SK-N-SH (cell line): Measurements from ENCODE around the gene SESN1. TPM values are rescaled to one million over a fixed set of nuclear protein-coding genes. Genes with fewer than 3 reads are reported as not detected.

Source experiments
- CTCF ChIA-PET: fragments of 300-600, 350-600 bp; formaldehyde crosslinking; extraction: SDS; loops from one replicate; lab custom pipeline; 2021; lab: Yijun Ruan, JAX
- POLR2A ChIA-PET: fragments of 350-600 bp; sonication (Branson Sonifier 250); formaldehyde crosslinking; extraction: SDS; loops from one replicate; lab custom pipeline; 2020; ENCODE audit warnings: antibody characterized with exemption, inconsistent platforms; lab: Yijun Ruan, JAX
- DNase-seq: peaks from one replicate; pipeline ENCODE4 v3.0.0; 2012
- H2AFZ ChIP-seq: fragments of 200-600 bp; sonication (generic); 2 replicates; pipeline ENCODE4 v1.8.1; 2016; ENCODE audit warnings: antibody characterized with exemption, mild to moderate bottlenecking, low read depth
- H3F3A ChIP-seq: fragments of 200-600 bp; sonication (generic); replicated peaks from 2 replicates; pipeline ENCODE3; 2016; ENCODE audit warnings: antibody characterized with exemption, mild to moderate bottlenecking; ENCODE audit not compliant: insufficient read depth
- H3K27ac ChIP-seq, 2 experiments: fragments of 200-500 bp in 1 of 2; fragments of 200-600 bp in 1 of 2; sonication (Bioruptor generic) in 1 of 2; sonication (generic), shearing (Covaris generic) in 1 of 2; 2 replicates each; pipeline versions ENCODE4 v1.5.1 to v1.6.1; 2014 to 2016; ENCODE audit warnings: low read depth in 2 of 2, inconsistent platforms in 1 of 2, low read length in 1 of 2, mild to moderate bottlenecking in 1 of 2, mixed read lengths in 1 of 2
- H3K27me3 ChIP-seq: fragments of 200-600 bp; sonication (generic), shearing (Covaris generic); 2 replicates; pipeline ENCODE4 v1.6.1; 2016; ENCODE audit warnings: mixed run types; ENCODE audit not compliant: insufficient read depth
- H3K36me3 ChIP-seq, 2 experiments: fragments of 200-500 bp in 1 of 2; fragments of 200-600 bp in 1 of 2; sonication (Bioruptor generic) in 1 of 2; sonication (generic) in 1 of 2; replicated peaks in 1 of 2; 2 replicates each; pipeline versions ENCODE3 to v1.5.1; 2014 to 2016; ENCODE audit warnings: low read length in 1 of 2, mild to moderate bottlenecking in 1 of 2; ENCODE audit not compliant: insufficient read depth in 2 of 2, control insufficient read depth in 1 of 2
- H3K4me1 ChIP-seq, 2 experiments: fragments of 200-500 bp in 1 of 2; fragments of 200-600 bp in 1 of 2; sonication (Bioruptor generic) in 1 of 2; sonication (generic), shearing (Covaris generic) in 1 of 2; 2 replicates each; pipeline versions ENCODE4 v1.5.1 to v1.6.1; 2014 to 2016; ENCODE audit warnings: low read depth in 1 of 2, low read length in 1 of 2, mixed run types in 1 of 2; ENCODE audit not compliant: insufficient read depth in 2 of 2, control insufficient read depth in 1 of 2
- H3K4me2 ChIP-seq: fragments of 200-600 bp; sonication (generic), shearing (Covaris generic); 2 replicates; pipeline ENCODE4 v1.6.1; 2017; ENCODE audit warnings: mixed run types
- H3K4me3 ChIP-seq, 2 experiments: fragments of 200-500 bp in 1 of 2; fragments of 200-600 bp in 1 of 2; sonication (Bioruptor generic) in 1 of 2; sonication (generic), shearing (Covaris generic) in 1 of 2; 2 replicates each; pipeline versions ENCODE4 v1.5.1 to v1.8.1; 2014 to 2016; ENCODE audit warnings: low read depth in 2 of 2, inconsistent platforms in 1 of 2, low read length in 1 of 2, mild to moderate bottlenecking in 1 of 2, mixed read lengths in 1 of 2, moderate library complexity in 1 of 2
- H3K79me2 ChIP-seq: fragments of 200-600 bp; sonication (generic); 2 replicates; pipeline ENCODE4 v1.8.1; 2017; ENCODE audit warnings: mild to moderate bottlenecking; ENCODE audit not compliant: insufficient read depth
- H3K9ac ChIP-seq: fragments of 200-600 bp; sonication (generic); 2 replicates; pipeline ENCODE4 v1.6.1; 2017; ENCODE audit warnings: mixed run types
- H3K9me2 ChIP-seq: fragments of 200-600 bp; sonication (generic); 2 replicates; pipeline ENCODE4 v1.6.1; 2017; ENCODE audit warnings: mixed run types
- H3K9me3 ChIP-seq: fragments of 200-600 bp; sonication (generic); 2 replicates; pipeline ENCODE4 v1.6.1; 2017; ENCODE audit warnings: mixed run types, mild to moderate bottlenecking, moderate library complexity
- H4K20me1 ChIP-seq: fragments of 200-600 bp; sonication (generic); 2 replicates; pipeline ENCODE4 v1.6.1; 2017; ENCODE audit warnings: mild to moderate bottlenecking, mixed run types; ENCODE audit not compliant: insufficient read depth
- EP300 ChIP-seq, 2 experiments: IDR thresholded peaks; 2 replicates each; pipeline versions ENCODE4 v1.4.0 to v1.6.1; 2012; ENCODE audit warnings: borderline replicate concordance in 1 of 2, low read depth in 1 of 2, low read length in 1 of 2
- FOXJ3 ChIP-seq: sonication (generic); formaldehyde crosslinking; IDR thresholded peaks from 2 replicates; pipeline ENCODE4 v1.5.1; 2020; ENCODE audit warnings: mild to moderate bottlenecking, missing genetic modification reagents
- GATA2 ChIP-seq: sonication (generic); formaldehyde crosslinking; IDR thresholded peaks from 2 replicates; pipeline ENCODE4 v1.5.0; 2020; ENCODE audit warnings: mild to moderate bottlenecking, missing genetic modification reagents
- POLR2AphosphoS5 ChIP-seq: IDR thresholded peaks from 2 replicates; pipeline ENCODE4 v1.6.1; 2012; ENCODE audit warnings: low read depth, low read length
- RAD21 ChIP-seq: IDR thresholded peaks from 2 replicates; pipeline ENCODE4 v1.6.1; 2012; ENCODE audit warnings: mild to moderate bottlenecking, low read length
- RCOR1 ChIP-seq: fragments of 150-350 bp; IDR thresholded peaks from 2 replicates; pipeline ENCODE4 v1.6.1; 2017; ENCODE audit warnings: antibody characterized with exemption, low read length
- RXRA ChIP-seq: IDR thresholded peaks from 2 replicates; pipeline ENCODE4 v1.4.0; 2012; ENCODE audit warnings: low read depth, mild to moderate bottlenecking, borderline replicate concordance
- SIN3A ChIP-seq: IDR thresholded peaks from 2 replicates; pipeline ENCODE4 v1.6.1; 2012; ENCODE audit warnings: low read depth, mild to moderate bottlenecking, low read length, moderate library complexity, borderline replicate concordance
- SMC3 ChIP-seq: IDR thresholded peaks from 2 replicates; pipeline ENCODE4 v1.6.1; 2012; ENCODE audit warnings: low read depth, low read length, improper control_type of control experiment
- YY1 ChIP-seq: IDR thresholded peaks from 2 replicates; pipeline ENCODE4 v1.4.0; 2012; ENCODE audit warnings: low read depth, mild to moderate bottlenecking
- WGBS: methylation state at CpG from one replicate; pipeline ENCODE4 v1.1.6; 2017; ENCODE audit warnings: low lambda C conversion rate; 5-methylcytosine and 5-hydroxymethylcytosine counted together
- polyA plus RNA-seq, 3 experiments: library from polyadenylated mRNA; depleted of rRNA; stranded (reverse); fragments of >200 nt; gene quantifications; 2 replicates each; pipeline ENCODE4 v1.2.3, GENCODE V29; 2012
- TF ChIP-seq, protein P1 (sequence below): IDR thresholded peaks from 2 replicates; pipeline ENCODE4 v1.4.0; 2012; ENCODE audit warnings: low read depth, borderline replicate concordance
- TF ChIP-seq, protein P2 (sequence below): IDR thresholded peaks from 2 replicates; pipeline ENCODE4; 2012

The SESN1 gene
- polyA plus RNA-seq, 1 of the 3 experiments (the other 2 are of a cell fraction): 13.1 TPM

DNA sequence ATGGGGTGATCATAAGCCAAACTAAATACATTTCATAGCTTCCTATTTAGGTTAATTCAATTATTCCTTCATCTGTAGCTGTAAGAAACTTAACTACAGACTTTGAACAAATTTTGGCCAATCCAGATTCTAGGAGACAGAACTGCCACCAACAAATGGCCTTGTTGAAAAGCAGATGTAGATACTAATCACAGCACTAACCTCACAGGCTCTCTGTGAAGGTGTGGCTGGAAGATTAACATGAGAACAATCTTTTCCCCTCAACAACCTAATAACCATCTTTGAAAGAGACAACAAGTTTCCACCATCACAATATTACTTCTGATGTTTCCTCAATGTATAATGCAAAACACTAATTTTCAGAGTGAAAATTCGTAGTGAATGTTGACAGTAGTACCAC is 87.8 kb downstream of the SESN1 start:
- DNase-seq: peak; percentile 11
- Histone ChIP-seq H2AFZ (no peak overlapping the region), H3K9me3 (no peaks in the 10 kb centered on the region), H3K4me1 (peaks cover 4 to 16% of the 10 kb centered on the region in 2 experiments; a peak in 2 of 4 replicates), H3K9ac (no peak overlapping the region), H3K4me2 (peak overlapping the region; percentile 79), H4K20me1 (peaks cover 33% of the 10 kb centered on the region; the same call in 1 of the 2 replicates), H3K36me3 (no peaks in the 10 kb centered on the region), H3K4me3 (no peak overlapping the region), H3K79me2 (peaks cover 58% of the 10 kb centered on the region), H3K9me2 (no peaks in the 10 kb centered on the region), H3F3A (no peaks in the 10 kb centered on the region), H3K27me3 (no peaks in the 10 kb centered on the region), H3K27ac (peak overlapping the region in 1 of 2 experiments; percentile 67; a peak in 2 of 4 replicates)
- TF ChIP-seq, protein P1, sequence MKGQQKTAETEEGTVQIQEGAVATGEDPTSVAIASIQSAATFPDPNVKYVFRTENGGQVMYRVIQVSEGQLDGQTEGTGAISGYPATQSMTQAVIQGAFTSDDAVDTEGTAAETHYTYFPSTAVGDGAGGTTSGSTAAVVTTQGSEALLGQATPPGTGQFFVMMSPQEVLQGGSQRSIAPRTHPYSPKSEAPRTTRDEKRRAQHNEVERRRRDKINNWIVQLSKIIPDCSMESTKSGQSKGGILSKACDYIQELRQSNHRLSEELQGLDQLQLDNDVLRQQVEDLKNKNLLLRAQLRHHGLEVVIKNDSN: no peak
- TF ChIP-seq RCOR1 (0 out of 2 replicates have a peak, but pooled peaks have one; percentile 25), SMC3 (no peak), RXRA (no peak), POLR2AphosphoS5 (no peak), GATA2 (CRISPR knock-in tag) (peak; percentile 57), FOXJ3 (no peak)
- TF ChIP-seq, protein P2, sequence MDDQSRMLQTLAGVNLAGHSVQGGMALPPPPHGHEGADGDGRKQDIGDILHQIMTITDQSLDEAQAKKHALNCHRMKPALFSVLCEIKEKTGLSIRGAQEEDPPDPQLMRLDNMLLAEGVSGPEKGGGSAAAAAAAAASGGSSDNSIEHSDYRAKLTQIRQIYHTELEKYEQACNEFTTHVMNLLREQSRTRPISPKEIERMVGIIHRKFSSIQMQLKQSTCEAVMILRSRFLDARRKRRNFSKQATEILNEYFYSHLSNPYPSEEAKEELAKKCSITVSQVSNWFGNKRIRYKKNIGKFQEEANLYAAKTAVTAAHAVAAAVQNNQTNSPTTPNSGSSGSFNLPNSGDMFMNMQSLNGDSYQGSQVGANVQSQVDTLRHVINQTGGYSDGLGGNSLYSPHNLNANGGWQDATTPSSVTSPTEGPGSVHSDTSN: no peak
- POLR2A ChIA-PET: no interaction called here
- 76% methylated on average over 1 of the region's 1 CpG for WGBS
- CTCF ChIA-PET: interaction anchor here (4.0 kb wide), 1 partner anchor 66 kb away, joined by 17 read pairs; no protein-coding TSS in a partner anchor

DNA sequence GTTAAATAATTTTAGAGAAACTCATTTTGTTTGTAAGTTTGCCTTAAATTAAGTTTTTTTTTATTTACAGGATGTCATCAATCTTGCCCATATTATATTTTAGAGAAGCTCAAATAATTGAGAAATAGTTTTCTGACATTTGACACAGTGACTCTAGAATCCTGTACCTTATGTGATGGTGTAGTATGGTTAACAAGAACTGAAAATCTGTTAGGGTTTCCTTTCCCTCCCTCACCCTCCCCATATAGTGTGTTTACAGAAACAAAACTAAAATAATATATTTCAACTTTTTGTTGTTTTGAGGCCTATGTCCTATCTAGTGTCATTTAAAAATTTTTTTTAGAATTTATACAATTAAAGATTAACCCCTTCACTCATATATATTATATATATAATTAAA is 91.8 kb downstream of the SESN1 start:
- H3K27me3 ChIP-seq: no peaks in the 10 kb centered on the region
- H3K4me3 ChIP-seq: no peak overlapping the region
- H3K4me2 ChIP-seq: no peak overlapping the region
- peaks cover 4 to 24% of the 10 kb centered on the region in 2 experiments; a peak in 2 of 4 replicates for H3K4me1 ChIP-seq
- peaks cover 33% of the 10 kb centered on the region; the same call in 1 of the 2 replicates for H4K20me1 ChIP-seq
- CTCF ChIA-PET: interaction anchor here (0.9 to 1.4 kb wide), 3 partner anchors 8 to 16 kb away, joined by 3 to 4 read pairs (median 3); no protein-coding TSS in a partner anchor
- no peaks in the 10 kb centered on the region for H3F3A ChIP-seq
- H3K9me2 ChIP-seq: no peaks in the 10 kb centered on the region
- no peak for DNase-seq
- POLR2A ChIA-PET: no interaction called here
- peaks cover 31 to 35% of the 10 kb centered on the region in 2 experiments for H3K36me3 ChIP-seq
- TF ChIP-seq SIN3A: no peak
- TF ChIP-seq EP300 (IDR thresholded peaks at IDR 0.05; ENCODE audit: borderline replicate concordance in 1 of 2, low read depth in 1 of 2, low read length in 1 of 2): no peak
- TF ChIP-seq RAD21: no peak
- TF ChIP-seq YY1: no peak
- no peak overlapping the region for H2AFZ ChIP-seq
- no peak overlapping the region for H3K9ac ChIP-seq
- peak overlapping the region in 1 of 2 experiments; percentile 82; a peak in 1 of 4 replicates for H3K27ac ChIP-seq
- H3K9me3 ChIP-seq: no peaks in the 10 kb centered on the region
- H3K79me2 ChIP-seq: peaks cover 49% of the 10 kb centered on the region
